8988T (cell line): ENCODE results near the gene BARX2.
"Not testable (repeated sequence)": the region's sequence is repeated elsewhere in the genome, so short reads cannot be mapped to it uniquely, and the experiment has no call there.

Experiments used
- DNase-seq: peaks from one replicate; pipeline ENCODE4 v3.0.0; 2011

Gene BARX2, protein sequence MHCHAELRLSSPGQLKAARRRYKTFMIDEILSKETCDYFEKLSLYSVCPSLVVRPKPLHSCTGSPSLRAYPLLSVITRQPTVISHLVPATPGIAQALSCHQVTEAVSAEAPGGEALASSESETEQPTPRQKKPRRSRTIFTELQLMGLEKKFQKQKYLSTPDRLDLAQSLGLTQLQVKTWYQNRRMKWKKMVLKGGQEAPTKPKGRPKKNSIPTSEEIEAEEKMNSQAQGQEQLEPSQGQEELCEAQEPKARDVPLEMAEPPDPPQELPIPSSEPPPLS

GRCh38 chr11:129375751-129376657, at the start of gene BARX2:
Gene BARX2, plus strand, starts transcription at chr11:129375848. Its CDS starts 188 bp downstream, at chr11:129376036.
- peak; percentile 82 for DNase-seq

DNA sequence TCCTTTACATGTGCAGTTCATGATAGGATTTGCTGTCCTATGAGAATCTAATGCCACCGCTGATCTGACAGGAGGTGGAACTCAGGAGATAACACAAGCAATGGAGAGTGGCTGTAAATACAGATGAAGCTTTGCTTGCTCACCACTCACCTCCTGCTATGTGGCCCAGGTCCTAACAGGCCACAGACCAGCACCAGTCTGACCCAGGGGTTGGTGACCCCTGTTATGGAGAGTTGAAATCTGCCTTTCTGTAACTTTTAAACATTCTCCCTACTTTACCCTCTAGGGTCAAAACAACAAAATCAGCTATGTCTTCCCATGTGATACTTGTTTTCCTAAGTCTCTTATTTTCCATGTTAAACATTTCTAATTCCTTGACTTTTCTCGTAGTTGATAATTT, 48.7 kb upstream of the BARX2 start:
- DNase-seq = no peak

- DNase-seq = not testable (repeated sequence)
Measured at GRCh38 chr11:129327708-129328107, 47.9 kb upstream of the BARX2 start.

- DNase-seq = no peak
Measured at GRCh38 chr11:129328756-129329155, 46.9 kb upstream of the BARX2 start.

- DNase-seq = no peak
Measured at GRCh38 chr11:129331217-129331616, 44.4 kb upstream of the BARX2 start.

- DNase-seq = peak; percentile 69
Measured at GRCh38 chr11:129331871-129332274, 43.8 kb upstream of the BARX2 start.

- DNase-seq = no peak
Measured at GRCh38 chr11:129333873-129334272, 41.8 kb upstream of the BARX2 start.

DNA sequence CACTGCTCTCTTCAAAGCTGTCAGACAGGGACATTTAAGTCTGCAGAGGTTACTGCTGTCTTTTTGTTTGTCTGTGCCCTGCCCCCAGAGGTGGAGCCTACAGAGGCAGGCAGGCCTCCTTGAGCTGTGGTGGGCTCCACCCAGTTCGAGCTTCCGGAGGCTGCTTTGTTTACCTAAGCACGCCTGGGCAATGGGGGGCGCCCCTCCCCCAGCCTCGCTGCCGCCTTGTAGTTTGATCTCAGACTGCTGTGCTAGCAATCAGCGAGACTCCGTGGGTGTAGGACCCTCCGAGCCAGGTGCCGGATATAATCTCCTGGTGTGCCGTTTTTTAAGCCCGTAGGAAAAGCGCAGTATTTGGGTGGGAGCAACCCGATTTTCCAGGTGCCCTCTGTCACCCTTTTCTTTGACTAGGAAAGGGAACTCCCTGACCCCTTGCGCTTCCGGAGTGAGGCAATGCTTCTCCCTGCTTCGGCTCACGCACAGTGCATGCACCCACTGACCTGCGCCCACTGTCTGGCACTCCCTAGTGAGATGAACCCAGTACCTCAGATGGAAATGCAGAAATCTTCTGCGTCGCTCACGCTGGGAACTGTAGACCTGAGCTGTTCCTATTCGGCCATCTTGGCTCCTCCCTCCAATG, 31.2 kb upstream of the BARX2 start:
- not testable (repeated sequence) for DNase-seq

GRCh38 chr11:129346916-129347315, 28.7 kb upstream of the BARX2 start:
- no peak for DNase-seq

GRCh38 chr11:129348813-129349212, 26.8 kb upstream of the BARX2 start:
- DNase-seq = no peak

DNA sequence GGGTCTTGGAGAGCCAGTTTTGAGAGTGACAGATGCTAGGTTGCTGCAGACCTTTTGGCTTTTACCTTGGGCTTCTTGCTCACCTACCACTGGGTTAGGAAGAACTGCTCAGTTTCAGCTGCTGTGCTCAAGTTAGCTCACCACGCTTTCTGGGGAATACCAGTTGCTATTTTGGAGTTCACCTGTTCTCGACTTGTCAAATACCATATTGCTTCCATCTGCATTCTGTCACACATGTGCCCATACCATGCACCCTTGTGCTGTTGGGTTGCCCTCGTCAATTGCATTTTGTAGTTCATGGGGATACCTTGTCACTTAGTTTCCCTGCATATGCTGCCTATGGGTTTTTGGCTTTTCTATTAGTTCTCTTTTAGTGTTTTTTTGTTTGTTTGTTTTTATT, 23.0 kb upstream of the BARX2 start:
- DNase-seq = no peak

DNA sequence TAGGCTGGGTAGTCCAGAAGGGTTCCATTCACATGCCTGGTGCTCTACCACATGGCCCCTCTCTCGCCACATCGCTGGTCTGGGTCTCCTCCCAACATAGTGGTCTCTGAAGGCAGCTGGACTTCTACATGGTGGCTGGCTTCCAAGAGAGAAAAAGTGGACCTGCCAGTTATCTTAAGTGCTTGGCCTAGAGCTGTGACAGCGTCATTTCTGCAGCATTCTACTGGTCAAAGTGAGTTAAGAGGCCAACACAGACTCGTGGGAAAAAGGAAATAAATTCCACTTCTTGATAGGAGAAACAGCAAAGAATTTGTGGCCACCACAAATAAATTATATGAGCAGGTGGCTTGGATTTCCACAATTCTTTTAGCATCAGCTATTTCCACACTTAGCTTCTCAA, 21.0 kb upstream of the BARX2 start:
- no peak for DNase-seq

GRCh38 chr11:129359748-129360147, 15.9 kb upstream of the BARX2 start:
- DNase-seq = no peak

DNA sequence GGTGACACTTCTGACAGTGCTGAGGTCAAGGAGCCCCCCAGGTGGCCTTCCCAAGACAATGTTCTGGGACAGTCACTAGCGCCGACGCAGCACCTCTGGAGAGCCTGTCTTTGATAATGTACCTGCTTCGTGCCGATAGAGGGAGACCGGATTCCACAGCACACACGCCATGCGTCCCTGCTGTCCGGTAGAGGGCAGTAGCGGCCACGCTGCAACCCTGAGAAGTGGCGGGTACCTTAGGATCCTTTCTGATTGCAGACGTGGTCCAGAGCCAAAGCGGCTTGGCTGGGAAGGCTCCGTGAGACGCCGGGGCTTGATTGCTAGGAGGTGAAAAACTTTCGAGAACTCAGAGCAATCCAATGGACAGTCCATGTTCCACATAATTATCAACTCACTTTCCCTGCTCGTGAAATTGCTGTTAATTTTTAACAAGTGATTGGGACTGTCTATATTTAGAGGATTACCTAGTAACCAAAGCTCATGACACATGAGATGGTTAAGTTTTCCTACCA, 11.4 kb upstream of the BARX2 start:
- no peak for DNase-seq

- DNase-seq = no peak
Measured at GRCh38 chr11:129365816-129366215, 9.8 kb upstream of the BARX2 start.

GRCh38 chr11:129366737-129367597, 8.7 kb upstream of the BARX2 start:
- no peak for DNase-seq

GRCh38 chr11:129368889-129369672, 6.6 kb upstream of the BARX2 start:
- no peak for DNase-seq

- DNase-seq = no peak
Measured at GRCh38 chr11:129370715-129371114, 4.9 kb upstream of the BARX2 start.

DNA sequence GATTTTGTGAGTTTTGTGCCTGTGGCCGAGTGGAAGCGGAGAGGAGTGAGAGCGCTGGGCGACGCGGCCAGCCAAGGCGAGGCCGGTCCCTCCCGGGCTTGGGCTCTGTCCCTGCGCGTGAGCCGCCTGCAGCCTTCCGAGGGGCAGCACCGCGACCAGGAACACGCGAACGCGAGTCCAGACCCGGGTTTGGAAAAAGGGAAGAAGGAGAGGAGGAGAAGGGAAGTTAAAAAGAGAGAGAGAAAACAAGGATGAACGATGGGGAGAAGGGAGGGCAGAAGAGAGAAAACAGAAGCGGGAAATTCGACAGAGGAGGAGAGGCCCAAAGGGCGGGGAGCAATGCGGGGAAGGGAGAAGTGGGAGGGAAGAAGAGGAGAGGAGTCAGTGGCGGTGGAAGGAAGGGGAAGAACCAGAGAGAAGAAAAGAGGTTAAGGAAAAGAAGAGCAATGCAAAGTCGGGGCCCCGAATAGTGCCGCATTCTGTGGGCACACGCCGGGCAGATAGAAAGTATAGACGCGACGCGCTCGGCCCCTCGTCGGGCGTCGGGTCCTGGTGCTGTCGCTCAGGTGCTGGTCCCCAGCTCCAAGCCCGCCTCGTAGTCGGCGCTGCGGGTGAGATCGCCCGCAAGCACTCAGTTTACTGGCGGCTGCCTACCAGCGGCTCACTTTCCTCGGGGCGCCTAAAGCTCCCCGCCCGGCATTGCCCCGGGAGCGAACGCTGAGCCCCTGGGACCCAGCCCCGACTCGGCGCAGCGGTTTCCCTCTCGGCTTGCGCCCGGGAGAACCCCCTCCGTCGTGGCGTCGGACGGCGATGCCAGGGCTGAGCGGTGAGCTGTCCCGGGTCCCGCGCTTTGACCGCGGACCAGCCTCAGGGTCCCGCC, 2.8 kb upstream of the BARX2 start:
- no peak for DNase-seq

GRCh38 chr11:129373489-129373953, 2.1 kb upstream of the BARX2 start:
- DNase-seq = no peak
